Neutrophil (primary cell): ENCODE data around the gene PCP4.

Source experiments
- H3K27ac ChIP-seq: fragments of 200-600 bp; sonication (generic); 2 replicates; pipeline ENCODE4 v1.5.1; 2016; ENCODE audit warnings: mild to moderate bottlenecking, moderate library complexity
- H3K27me3 ChIP-seq: fragments of 200-600 bp; sonication (generic); 2 replicates; pipeline ENCODE4 v1.6.0; 2016; ENCODE audit warnings: mild to moderate bottlenecking
- H3K36me3 ChIP-seq: fragments of 200-600 bp; sonication (generic); 2 replicates; pipeline ENCODE4 v1.5.1; 2017
- H3K4me1 ChIP-seq, 2 experiments: fragments of 200-600 bp in 1 of 2; sonication (generic) in 1 of 2; 1 replicate in 1 of 2; 2 replicates in 1 of 2; pipeline versions ENCODE4 v1.5.1 to v1.6.1; 2013 to 2016; ENCODE audit warnings: low read depth in 1 of 2, low read length in 1 of 2, mild to moderate bottlenecking in 1 of 2, moderate library complexity in 1 of 2; ENCODE audit not compliant: control insufficient read depth in 1 of 2, insufficient read depth in 1 of 2
- H3K4me3 ChIP-seq, 2 experiments: fragments of 200-600 bp in 1 of 2; sonication (generic) in 1 of 2; 1 replicate in 1 of 2; 2 replicates in 1 of 2; pipeline ENCODE4 v1.5.1; 2013 to 2016; ENCODE audit warnings: low read depth in 1 of 2, low read length in 1 of 2, mild to moderate bottlenecking in 1 of 2, moderate library complexity in 1 of 2
- H3K9me3 ChIP-seq: fragments of 200-600 bp; sonication (generic); 2 replicates; pipeline ENCODE4 v1.5.1; 2016
- TF ChIP-seq, protein P1 (sequence below): fragments of 200-600 bp; sonication (generic); IDR thresholded peaks from 2 replicates; pipeline ENCODE4 v1.5.1; 2016; ENCODE audit warnings: antibody characterized with exemption

Gene PCP4

GRCh38 chr21:39952265-39952664 lies 85.0 kb downstream of the PCP4 start:
- H3K36me3 ChIP-seq = no peaks in the 10 kb centered on the region
- TF ChIP-seq, protein P1, sequence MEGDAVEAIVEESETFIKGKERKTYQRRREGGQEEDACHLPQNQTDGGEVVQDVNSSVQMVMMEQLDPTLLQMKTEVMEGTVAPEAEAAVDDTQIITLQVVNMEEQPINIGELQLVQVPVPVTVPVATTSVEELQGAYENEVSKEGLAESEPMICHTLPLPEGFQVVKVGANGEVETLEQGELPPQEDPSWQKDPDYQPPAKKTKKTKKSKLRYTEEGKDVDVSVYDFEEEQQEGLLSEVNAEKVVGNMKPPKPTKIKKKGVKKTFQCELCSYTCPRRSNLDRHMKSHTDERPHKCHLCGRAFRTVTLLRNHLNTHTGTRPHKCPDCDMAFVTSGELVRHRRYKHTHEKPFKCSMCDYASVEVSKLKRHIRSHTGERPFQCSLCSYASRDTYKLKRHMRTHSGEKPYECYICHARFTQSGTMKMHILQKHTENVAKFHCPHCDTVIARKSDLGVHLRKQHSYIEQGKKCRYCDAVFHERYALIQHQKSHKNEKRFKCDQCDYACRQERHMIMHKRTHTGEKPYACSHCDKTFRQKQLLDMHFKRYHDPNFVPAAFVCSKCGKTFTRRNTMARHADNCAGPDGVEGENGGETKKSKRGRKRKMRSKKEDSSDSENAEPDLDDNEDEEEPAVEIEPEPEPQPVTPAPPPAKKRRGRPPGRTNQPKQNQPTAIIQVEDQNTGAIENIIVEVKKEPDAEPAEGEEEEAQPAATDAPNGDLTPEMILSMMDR = no peak
- no peaks in the 10 kb centered on the region for H3K27me3 ChIP-seq
- H3K4me3 ChIP-seq = no peak overlapping the region
- H3K27ac ChIP-seq = no peak overlapping the region
- H3K9me3 ChIP-seq = no peaks in the 10 kb centered on the region
- H3K4me1 ChIP-seq = no peaks in the 10 kb centered on the region

DNA sequence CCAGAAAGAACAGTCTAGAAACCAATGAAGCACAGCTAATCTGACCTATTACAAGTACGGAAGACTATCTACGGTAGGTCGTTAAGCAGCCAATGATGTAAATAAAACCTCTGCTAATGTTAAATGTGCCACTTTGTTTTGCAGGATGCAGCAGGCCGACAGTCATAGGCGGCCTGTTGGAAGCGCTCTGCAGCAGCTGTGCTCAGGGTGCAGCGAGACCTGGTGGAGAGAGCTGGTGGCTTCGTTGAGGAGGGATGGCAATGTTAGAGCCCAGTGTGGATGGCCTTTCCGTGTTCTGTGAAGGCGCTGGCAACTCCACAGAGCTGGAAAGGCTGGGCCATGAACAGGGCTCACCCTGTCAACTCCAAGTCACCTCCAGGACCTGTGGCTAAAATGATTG lies 87.3 kb downstream of the PCP4 start:
- no peak overlapping the region for H3K27ac ChIP-seq
- H3K27me3 ChIP-seq = no peaks in the 10 kb centered on the region
- H3K4me3 ChIP-seq = no peak overlapping the region
- TF ChIP-seq, protein P1 = no peak
- no peaks in the 10 kb centered on the region for H3K36me3 ChIP-seq
- H3K9me3 ChIP-seq = no peaks in the 10 kb centered on the region
- no peaks in the 10 kb centered on the region for H3K4me1 ChIP-seq

DNA sequence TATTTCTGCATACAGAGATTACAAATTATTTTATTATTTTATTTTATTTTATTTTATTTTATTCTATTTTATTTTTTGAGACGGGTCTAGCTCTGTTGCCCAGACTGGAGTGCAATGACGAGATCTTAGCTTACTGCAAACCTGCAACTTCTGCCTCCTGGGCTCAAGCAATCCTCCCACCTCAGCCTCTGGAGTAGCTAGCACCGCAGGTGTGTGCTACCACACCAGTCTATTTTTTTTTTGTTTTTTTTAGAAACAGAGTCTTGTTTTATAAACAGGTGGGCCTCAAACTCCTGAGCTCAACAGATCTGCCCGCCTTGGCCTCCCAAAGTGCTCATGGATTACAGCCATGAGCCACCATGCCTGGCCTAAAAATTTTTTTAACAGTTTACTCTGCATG lies 88.1 kb downstream of the PCP4 start:
- H3K27me3 ChIP-seq = no peaks in the 10 kb centered on the region
- no peak overlapping the region for H3K4me3 ChIP-seq
- no peaks in the 10 kb centered on the region for H3K9me3 ChIP-seq
- TF ChIP-seq, protein P1 = no peak
- H3K36me3 ChIP-seq = no peaks in the 10 kb centered on the region
- H3K27ac ChIP-seq = no peak overlapping the region
- no peaks in the 10 kb centered on the region for H3K4me1 ChIP-seq

GRCh38 chr21:39956586-39956985 lies 89.3 kb downstream of the PCP4 start:
- Histone ChIP-seq H3K4me1 (no peaks in the 10 kb centered on the region), H3K27me3 (no peaks in the 10 kb centered on the region), H3K36me3 (no peaks in the 10 kb centered on the region), H3K27ac (no peak overlapping the region), H3K9me3 (no peaks in the 10 kb centered on the region), H3K4me3 (no peak overlapping the region)
- TF ChIP-seq, protein P1 = no peak

- no peaks in the 10 kb centered on the region for H3K9me3 ChIP-seq
- H3K4me1 ChIP-seq = no peaks in the 10 kb centered on the region
- H3K4me3 ChIP-seq = no peak overlapping the region
- H3K36me3 ChIP-seq = no peaks in the 10 kb centered on the region
- no peak overlapping the region for H3K27ac ChIP-seq
- H3K27me3 ChIP-seq = no peaks in the 10 kb centered on the region
- TF ChIP-seq, protein P1 = no peak
Measured at GRCh38 chr21:39958731-39959130, 91.5 kb downstream of the PCP4 start.

DNA sequence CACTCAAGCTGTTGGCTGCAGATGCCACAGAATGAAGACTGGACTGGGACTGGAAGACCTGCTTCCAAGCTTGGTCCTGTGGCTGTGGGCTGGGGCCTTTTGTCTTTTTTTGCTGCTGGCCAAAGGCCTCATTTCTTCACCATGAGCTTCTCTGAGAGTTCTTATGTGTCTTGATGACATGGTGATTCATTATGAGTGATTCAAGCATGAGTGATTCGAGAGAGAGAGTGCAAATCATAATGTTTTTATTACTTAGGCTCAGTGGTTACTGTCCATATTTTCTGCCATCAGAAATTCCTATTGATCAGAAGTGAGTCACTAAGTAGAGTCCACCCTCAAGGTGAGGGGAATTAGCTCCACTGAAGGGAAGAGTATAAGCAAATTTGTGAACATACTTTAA lies 94.0 kb downstream of the PCP4 start:
- no peak overlapping the region for H3K4me3 ChIP-seq
- no peaks in the 10 kb centered on the region for H3K27me3 ChIP-seq
- TF ChIP-seq, protein P1 = no peak
- no peaks in the 10 kb centered on the region for H3K9me3 ChIP-seq
- H3K27ac ChIP-seq = no peak overlapping the region
- no peaks in the 10 kb centered on the region for H3K36me3 ChIP-seq
- no peaks in the 10 kb centered on the region for H3K4me1 ChIP-seq
